Fibroblast of lung (primary cell): Measurements from ENCODE around the gene TRPM3. TPM values are rescaled to one million over a fixed set of nuclear protein-coding genes. Genes with fewer than 3 reads are reported as not detected.
A peak's percentile ranks its signal among the peaks of the same experiment; 100 is the strongest.

Experiments
- DNase-seq, 2 donors: peaks; one replicate each; pipeline versions ENCODE4 v3.0.0 to v3.0.0-alpha.2; 2010; ENCODE audit warnings: low read depth in 2 of 2
- H2AFZ ChIP-seq: 2 replicates; pipeline ENCODE4 v1.5.1; 2012; ENCODE audit warnings: low read length, control low read depth, inconsistent platforms
- H3K27ac ChIP-seq: 2 replicates; pipeline ENCODE4 v1.5.1; 2011; ENCODE audit warnings: low read length, control low read depth; ENCODE audit not compliant: insufficient read depth
- H3K27me3 ChIP-seq: 2 replicates; pipeline ENCODE4 v1.5.1; 2011; ENCODE audit warnings: mild to moderate bottlenecking, low read length; ENCODE audit not compliant: control insufficient read depth, insufficient read depth
- H3K36me3 ChIP-seq: 2 replicates; pipeline ENCODE4 v1.5.1; 2011; ENCODE audit warnings: low read length; ENCODE audit not compliant: control insufficient read depth, insufficient read depth
- H3K4me1 ChIP-seq: 2 replicates; pipeline ENCODE4 v1.5.1; 2011; ENCODE audit warnings: low read length; ENCODE audit not compliant: control insufficient read depth, insufficient read depth; ENCODE audit errors: extremely low read depth
- H3K4me2 ChIP-seq: 2 replicates; pipeline ENCODE4 v1.5.1; 2011; ENCODE audit warnings: low read length, control low read depth; ENCODE audit not compliant: insufficient read depth; ENCODE audit errors: extremely low read depth
- H3K4me3 ChIP-seq, 4 experiments: fragments of 200-600 bp in 1 of 4; sonication (generic) in 1 of 4; replicated peaks in 1 of 4; 2 replicates each; pipeline ENCODE4 v1.5.1; 2011 to 2016; ENCODE audit warnings: low read length in 4 of 4, low read depth in 3 of 4, mild to moderate bottlenecking in 3 of 4, control low read depth in 2 of 4, inconsistent platforms in 1 of 4, mixed read lengths in 1 of 4; ENCODE audit not compliant: insufficient read depth in 1 of 4; ENCODE audit errors: control extremely low read depth in 1 of 4
- H3K79me2 ChIP-seq: 2 replicates; pipeline ENCODE4 v1.5.1; 2012; ENCODE audit warnings: mild to moderate bottlenecking, low read length, inconsistent platforms; ENCODE audit not compliant: control insufficient read depth, insufficient read depth
- H3K9ac ChIP-seq: 2 replicates; pipeline ENCODE4 v1.5.1; 2011; ENCODE audit warnings: mild to moderate bottlenecking, low read length, control low read depth; ENCODE audit not compliant: insufficient read depth
- H3K9me3 ChIP-seq: 2 replicates; pipeline ENCODE4 v1.5.1; 2012; ENCODE audit warnings: low read depth, low read length; ENCODE audit not compliant: control insufficient read depth, insufficient read depth
- H4K20me1 ChIP-seq: 2 replicates; pipeline ENCODE4 v1.5.1; 2011; ENCODE audit warnings: low read length; ENCODE audit not compliant: control insufficient read depth, insufficient read depth; ENCODE audit errors: extremely low read depth
- CTCF ChIP-seq, 2 donors: IDR thresholded peaks in 1 of 2; conservative IDR thresholded peaks in 1 of 2; 1 replicate in 1 of 2; 2 replicates in 1 of 2; pipeline ENCODE4 v1.5.1; 2011 to 2012; ENCODE audit warnings: low read length in 2 of 2, control low read depth in 1 of 2, inconsistent platforms in 1 of 2, low read depth in 1 of 2, mild to moderate bottlenecking in 1 of 2
- EZH2 ChIP-seq: IDR thresholded peaks from 2 replicates; pipeline ENCODE4 v1.5.1; 2012; ENCODE audit warnings: low read length, control low read depth, mild to moderate bottlenecking; ENCODE audit errors: missing control alignments
- polyA plus RNA-seq, 2 donors: library from polyadenylated mRNA; depleted of rRNA in 1 of 2; stranded (reverse) in 1 of 2; unstranded in 1 of 2; fragments of >200 nt; gene quantifications; 2 replicates each; pipeline ENCODE4 v1.2.1, GENCODE V29; 2011 to 2012; ENCODE audit warnings: missing spikeins in 1 of 2
- total RNA-seq: library from RNA; depleted of rRNA; stranded (reverse); fragments of >200 nt; gene quantifications from 2 replicates; pipeline ENCODE4 v1.2.1, GENCODE V29; 2014

Gene TRPM3
- total and polyA plus RNA-seq, 2 donors (not counting 1 experiment from before 2014, with no cell fraction given) = 0.05 to 0.50 TPM

DNA sequence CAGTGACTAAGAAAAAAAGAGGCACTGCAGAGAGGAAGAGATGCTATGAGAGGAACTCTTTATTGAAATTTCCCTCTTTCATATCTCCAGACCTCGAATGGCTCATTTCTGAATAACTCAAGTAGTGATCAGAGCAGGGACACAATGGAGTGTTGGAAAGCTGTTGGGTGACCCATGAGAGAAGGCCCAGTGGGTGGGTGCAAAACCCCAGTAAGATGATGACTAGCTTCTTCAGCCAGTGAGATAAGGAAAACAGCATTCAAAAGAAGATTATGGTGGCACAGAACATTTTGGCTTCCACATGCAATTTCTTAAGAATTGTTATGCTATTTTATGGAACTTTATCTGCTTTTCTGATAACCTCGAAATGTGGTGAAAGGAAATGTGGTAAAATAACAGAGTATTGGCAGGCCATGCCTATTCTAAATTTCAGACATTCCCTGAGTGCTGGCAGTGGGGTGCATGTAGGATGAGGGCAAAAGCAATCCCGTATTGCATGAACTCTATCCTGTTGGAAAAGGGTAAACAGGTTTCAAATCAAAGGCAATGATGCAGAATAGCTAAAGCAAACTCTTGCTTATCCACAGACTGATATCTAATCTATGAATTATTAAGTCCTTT, 579.0 kb downstream of the TRPM3 start:
- Histone ChIP-seq H3K27me3 (no peaks in the 10 kb centered on the region), H3K4me2 (no peak overlapping the region), H3K79me2 (no peaks in the 10 kb centered on the region), H3K4me3 (no peak overlapping the region), H3K9ac (no peak overlapping the region), H2AFZ (no peak overlapping the region), H4K20me1 (no peaks in the 10 kb centered on the region), H3K9me3 (no peaks in the 10 kb centered on the region), H3K27ac (no peak overlapping the region), H3K4me1 (no peaks in the 10 kb centered on the region), H3K36me3 (no peaks in the 10 kb centered on the region)
- TF ChIP-seq CTCF (conservative IDR thresholded peaks at IDR 0.05 in 1 of 2, IDR thresholded peaks at IDR 0.05 in 1 of 2; ENCODE audit: low read depth in 1 of 2, low read length in 2 of 2) (no peak), EZH2 (no peak)
- DNase-seq = no peak

GRCh38 chr9:70540016-70540415, 581.4 kb downstream of the TRPM3 start:
- no peak overlapping the region for H3K9ac ChIP-seq
- H3K4me1 ChIP-seq = no peaks in the 10 kb centered on the region
- peak in 1 of 2 donors; percentile 9 for DNase-seq
- H3K27ac ChIP-seq = no peak overlapping the region
- H3K36me3 ChIP-seq = no peaks in the 10 kb centered on the region
- no peaks in the 10 kb centered on the region for H4K20me1 ChIP-seq
- no peaks in the 10 kb centered on the region for H3K79me2 ChIP-seq
- H2AFZ ChIP-seq = no peak overlapping the region
- no peak overlapping the region for H3K4me3 ChIP-seq
- no peaks in the 10 kb centered on the region for H3K9me3 ChIP-seq
- no peaks in the 10 kb centered on the region for H3K27me3 ChIP-seq
- no peak overlapping the region for H3K4me2 ChIP-seq
- TF ChIP-seq CTCF (conservative IDR thresholded peaks at IDR 0.05 in 1 of 2, IDR thresholded peaks at IDR 0.05 in 1 of 2; ENCODE audit: low read depth in 1 of 2, low read length in 2 of 2) = no peak
- no peak for TF ChIP-seq EZH2

GRCh38 chr9:70539526-70539925, 581.9 kb downstream of the TRPM3 start:
- no peaks in the 10 kb centered on the region for H3K79me2 ChIP-seq
- no peaks in the 10 kb centered on the region for H3K27me3 ChIP-seq
- no peak overlapping the region for H2AFZ ChIP-seq
- H3K4me3 ChIP-seq = no peak overlapping the region
- DNase-seq = peak in 1 of 2 donors; percentile 29
- H4K20me1 ChIP-seq = no peaks in the 10 kb centered on the region
- no peaks in the 10 kb centered on the region for H3K9me3 ChIP-seq
- H3K27ac ChIP-seq = no peak overlapping the region
- H3K36me3 ChIP-seq = no peaks in the 10 kb centered on the region
- H3K9ac ChIP-seq = no peak overlapping the region
- no peaks in the 10 kb centered on the region for H3K4me1 ChIP-seq
- no peak overlapping the region for H3K4me2 ChIP-seq
- TF ChIP-seq CTCF (conservative IDR thresholded peaks at IDR 0.05 in 1 of 2, IDR thresholded peaks at IDR 0.05 in 1 of 2; ENCODE audit: low read depth in 1 of 2, low read length in 2 of 2) (no peak), EZH2 (no peak)
